Type B pancreatic cell (in vitro differentiated cells): ENCODE measurements around the gene NR6A1. TPM values are rescaled to one million over a fixed set of nuclear protein-coding genes. Genes with fewer than 3 reads are reported as not detected.
A peak's percentile ranks its signal among the peaks of the same experiment; 100 is the strongest.

Source experiments
- DNase-seq: peaks from one replicate; pipeline ENCODE4 v3.0.0; 2021; ENCODE audit warnings: mixed read lengths; ENCODE audit not compliant: unreplicated experiment; ENCODE audit errors: extremely low spot score
- H3K27ac Mint-ChIP-seq: 2 replicates; pipeline ENCODE4 v1.8.0; 2021; ENCODE audit warnings: mild to moderate bottlenecking, mixed read lengths
- H3K27me3 Mint-ChIP-seq: 2 replicates; pipeline ENCODE4 v1.8.0; 2021; ENCODE audit warnings: mixed read lengths
- H3K36me3 Mint-ChIP-seq: 2 replicates; pipeline ENCODE4 v1.8.0; 2021; ENCODE audit warnings: mixed read lengths
- H3K4me1 Mint-ChIP-seq: one replicate; pipeline ENCODE4 v1.8.0; 2021; ENCODE audit warnings: mixed read lengths; ENCODE audit not compliant: unreplicated experiment
- H3K4me3 Mint-ChIP-seq: 2 replicates; pipeline ENCODE4 v1.8.0; 2021; ENCODE audit warnings: mild to moderate bottlenecking, mixed read lengths
- H3K9me3 Mint-ChIP-seq: 2 replicates; pipeline ENCODE4 v1.8.0; 2021; ENCODE audit warnings: mixed read lengths
- total RNA-seq: library from RNA; stranded (reverse); gene quantifications from 2 replicates; pipeline ENCODE4 v1.2.1, GENCODE V29; 2021; ENCODE audit warnings: low replicate concordance
- TF ChIP-seq, protein P1 (sequence below): fragments of 200-600 bp; sonication (generic); conservative IDR thresholded peaks from 2 replicates; pipeline ENCODE4 v1.5.0; 2021; ENCODE audit warnings: antibody characterized with exemption, mild to moderate bottlenecking

NR6A1 gene
- total RNA-seq, 1 donor from 2014 or later = 10.0 TPM

- no peak overlapping the region for H3K4me3 Mint-ChIP-seq
- peaks cover 30% of the 10 kb centered on the region for H3K36me3 Mint-ChIP-seq
- H3K27ac Mint-ChIP-seq = no peak overlapping the region
- no peak for DNase-seq
- TF ChIP-seq, protein P1, sequence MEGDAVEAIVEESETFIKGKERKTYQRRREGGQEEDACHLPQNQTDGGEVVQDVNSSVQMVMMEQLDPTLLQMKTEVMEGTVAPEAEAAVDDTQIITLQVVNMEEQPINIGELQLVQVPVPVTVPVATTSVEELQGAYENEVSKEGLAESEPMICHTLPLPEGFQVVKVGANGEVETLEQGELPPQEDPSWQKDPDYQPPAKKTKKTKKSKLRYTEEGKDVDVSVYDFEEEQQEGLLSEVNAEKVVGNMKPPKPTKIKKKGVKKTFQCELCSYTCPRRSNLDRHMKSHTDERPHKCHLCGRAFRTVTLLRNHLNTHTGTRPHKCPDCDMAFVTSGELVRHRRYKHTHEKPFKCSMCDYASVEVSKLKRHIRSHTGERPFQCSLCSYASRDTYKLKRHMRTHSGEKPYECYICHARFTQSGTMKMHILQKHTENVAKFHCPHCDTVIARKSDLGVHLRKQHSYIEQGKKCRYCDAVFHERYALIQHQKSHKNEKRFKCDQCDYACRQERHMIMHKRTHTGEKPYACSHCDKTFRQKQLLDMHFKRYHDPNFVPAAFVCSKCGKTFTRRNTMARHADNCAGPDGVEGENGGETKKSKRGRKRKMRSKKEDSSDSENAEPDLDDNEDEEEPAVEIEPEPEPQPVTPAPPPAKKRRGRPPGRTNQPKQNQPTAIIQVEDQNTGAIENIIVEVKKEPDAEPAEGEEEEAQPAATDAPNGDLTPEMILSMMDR = no peak
- H3K27me3 Mint-ChIP-seq = no peaks in the 10 kb centered on the region
- H3K9me3 Mint-ChIP-seq = peaks cover 5% of the 10 kb centered on the region
- H3K4me1 Mint-ChIP-seq = peaks cover 36% of the 10 kb centered on the region
Observed at GRCh38 chr9:124666642-124667041, 104.5 kb downstream of the NR6A1 start.

GRCh38 chr9:124665391-124666058, 105.6 kb downstream of the NR6A1 start:
- Mint-ChIP-seq H3K4me1 (peaks cover 40% of the 10 kb centered on the region), H3K27ac (peak overlapping the region; percentile 62), H3K9me3 (peaks cover 5% of the 10 kb centered on the region), H3K27me3 (no peaks in the 10 kb centered on the region), H3K4me3 (peak overlapping the region; percentile 23), H3K36me3 (peaks cover 30% of the 10 kb centered on the region)
- TF ChIP-seq, protein P1 = no peak
- DNase-seq = no peak

DNA sequence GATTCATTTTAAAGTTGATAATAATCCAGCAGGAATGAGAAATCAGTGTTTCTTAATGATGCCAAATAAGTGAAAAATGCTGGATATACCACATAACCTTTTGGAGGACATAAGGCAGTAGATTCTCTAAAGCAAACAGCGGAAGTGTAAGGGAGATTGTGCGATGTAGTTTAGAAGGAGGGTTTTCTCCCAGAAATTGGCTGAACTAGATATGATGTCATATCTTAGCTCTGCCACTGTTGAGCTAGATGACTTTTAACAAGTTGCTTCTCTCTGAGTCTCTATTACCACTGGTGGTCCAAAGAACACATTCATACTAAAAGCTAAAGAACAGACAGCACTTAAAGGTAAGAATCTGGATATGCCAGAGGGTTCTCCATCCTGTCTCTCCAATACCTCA, 107.0 kb downstream of the NR6A1 start:
- Mint-ChIP-seq H3K27ac (no peak overlapping the region), H3K9me3 (peaks cover 5% of the 10 kb centered on the region), H3K27me3 (no peaks in the 10 kb centered on the region), H3K4me1 (peaks cover 33% of the 10 kb centered on the region), H3K4me3 (no peak overlapping the region), H3K36me3 (peaks cover 27% of the 10 kb centered on the region)
- DNase-seq = no peak
- TF ChIP-seq, protein P1 = no peak

GRCh38 chr9:124663046-124663961, 107.8 kb downstream of the NR6A1 start:
- peak overlapping the region; percentile 38 for H3K27ac Mint-ChIP-seq
- H3K27me3 Mint-ChIP-seq = no peaks in the 10 kb centered on the region
- peaks cover 24% of the 10 kb centered on the region for H3K36me3 Mint-ChIP-seq
- TF ChIP-seq, protein P1 = no peak
- peaks cover 5% of the 10 kb centered on the region for H3K9me3 Mint-ChIP-seq
- H3K4me1 Mint-ChIP-seq = peaks cover 33% of the 10 kb centered on the region
- H3K4me3 Mint-ChIP-seq = peak overlapping the region; percentile 59
- no peak for DNase-seq

DNA sequence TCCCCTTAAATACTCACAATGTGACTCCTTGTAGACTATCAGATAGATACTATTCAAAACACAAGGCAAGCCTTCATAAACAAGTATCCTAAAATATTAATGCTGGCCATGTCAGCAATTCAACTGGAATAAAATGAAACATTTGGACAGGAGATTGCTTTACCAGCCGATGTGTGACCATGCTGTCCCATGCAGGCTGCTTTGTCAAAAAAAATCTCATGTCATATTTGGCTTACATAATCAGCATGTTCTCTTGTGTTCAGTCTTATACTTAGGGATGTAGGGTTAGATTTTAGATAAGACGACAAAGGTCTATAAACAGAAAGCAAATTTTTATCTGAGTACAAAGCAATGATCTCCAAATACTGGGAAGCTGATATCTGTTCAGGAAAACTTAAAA, 108.5 kb downstream of the NR6A1 start:
- Mint-ChIP-seq H3K27me3 (no peaks in the 10 kb centered on the region), H3K9me3 (peaks cover 5% of the 10 kb centered on the region), H3K36me3 (peaks cover 24% of the 10 kb centered on the region), H3K4me1 (peaks cover 37% of the 10 kb centered on the region), H3K27ac (no peak overlapping the region), H3K4me3 (peak overlapping the region; percentile 14)
- TF ChIP-seq, protein P1 = no peak
- no peak for DNase-seq
